OCI-LY1 (cell line): ENCODE results near the gene ST7.

Experiments
- H2AFZ ChIP-seq: fragments of 200-600 bp; sonication (generic), shearing (Covaris generic); 2 replicates; pipeline ENCODE4 v1.6.0; 2014; ENCODE audit warnings: antibody characterized with exemption, mild to moderate bottlenecking, low read length
- H3F3A ChIP-seq: fragments of 200-600 bp; sonication (generic), shearing (Covaris generic); 2 replicates; pipeline ENCODE4 v1.6.0; 2014; ENCODE audit warnings: mild to moderate bottlenecking, antibody characterized with exemption, low read length, moderate library complexity; ENCODE audit not compliant: insufficient read depth
- H3K27ac ChIP-seq: fragments of 200-600 bp; sonication (generic); 2 replicates; pipeline ENCODE4 v1.5.1; 2014; ENCODE audit warnings: low read length, mixed run types, mild to moderate bottlenecking, low read depth; ENCODE audit not compliant: poor library complexity, severe bottlenecking
- H3K27me3 ChIP-seq: fragments of 200-600 bp; sonication (generic); 2 replicates; pipeline ENCODE4 v1.6.0; 2014; ENCODE audit warnings: antibody characterized with exemption, mild to moderate bottlenecking, low read length, moderate library complexity; ENCODE audit not compliant: insufficient read depth
- H3K36me3 ChIP-seq: fragments of 200-600 bp; sonication (generic); 2 replicates; pipeline ENCODE4 v1.6.1; 2014; ENCODE audit warnings: mild to moderate bottlenecking, antibody characterized with exemption, low read length, moderate library complexity, mixed read lengths; ENCODE audit not compliant: insufficient read depth
- H3K4me1 ChIP-seq: fragments of 200-600 bp; sonication (generic); 2 replicates; pipeline ENCODE4 v1.5.1; 2014; ENCODE audit warnings: mild to moderate bottlenecking, low read length, moderate library complexity; ENCODE audit not compliant: insufficient read depth, severe bottlenecking
- H3K4me2 ChIP-seq: fragments of 200-600 bp; sonication (generic), shearing (Covaris generic); 2 replicates; pipeline ENCODE4 v1.6.1; 2014; ENCODE audit warnings: low read length
- H3K4me3 ChIP-seq: fragments of 200-600 bp; sonication (generic); 2 replicates; pipeline ENCODE4 v1.5.1; 2014; ENCODE audit warnings: low read length, low read depth, mild to moderate bottlenecking, mixed read lengths; ENCODE audit not compliant: poor library complexity, severe bottlenecking
- H3K79me2 ChIP-seq: fragments of 200-600 bp; shearing (Covaris generic); 2 replicates; pipeline ENCODE4 v1.6.1; 2016; ENCODE audit warnings: mixed run types, low read length, mixed read lengths; ENCODE audit not compliant: insufficient read depth
- H3K9ac ChIP-seq: fragments of 200-600 bp; sonication (generic), shearing (Covaris generic); 2 replicates; pipeline ENCODE4 v1.6.1; 2014; ENCODE audit warnings: mild to moderate bottlenecking, low read length, mixed read lengths
- H3K9me2 ChIP-seq: fragments of 200-600 bp; sonication (generic), shearing (Covaris generic); 2 replicates; pipeline ENCODE4 v1.6.1; 2014; ENCODE audit warnings: low read depth, mild to moderate bottlenecking, low read length, mixed read lengths
- H3K9me3 ChIP-seq: fragments of 200-600 bp; shearing (Covaris generic); 2 replicates; pipeline ENCODE4 v1.6.1; 2014; ENCODE audit warnings: low read length, mixed read lengths
- H4K20me1 ChIP-seq: fragments of 200-600 bp; sonication (generic), shearing (Covaris generic); 2 replicates; pipeline ENCODE4 v1.6.0; 2016; ENCODE audit warnings: mild to moderate bottlenecking, low read length; ENCODE audit not compliant: insufficient read depth
- EZH2 ChIP-seq: fragments of 200-600 bp; sonication (generic), shearing (Covaris generic); IDR thresholded peaks from 2 replicates; pipeline ENCODE4 v1.8.0; 2017; ENCODE audit warnings: borderline replicate concordance, mixed run types, mild to moderate bottlenecking, antibody characterized with exemption, low read length, moderate library complexity, mixed read lengths
- TF ChIP-seq, protein P1 (sequence below): fragments of 200-600 bp; sonication (generic), shearing (Covaris generic); IDR thresholded peaks from 2 replicates; pipeline ENCODE4 v1.5.1; 2017; ENCODE audit warnings: mild to moderate bottlenecking, antibody characterized with exemption, low read length, moderate library complexity, mixed read lengths

The ST7 gene

DNA sequence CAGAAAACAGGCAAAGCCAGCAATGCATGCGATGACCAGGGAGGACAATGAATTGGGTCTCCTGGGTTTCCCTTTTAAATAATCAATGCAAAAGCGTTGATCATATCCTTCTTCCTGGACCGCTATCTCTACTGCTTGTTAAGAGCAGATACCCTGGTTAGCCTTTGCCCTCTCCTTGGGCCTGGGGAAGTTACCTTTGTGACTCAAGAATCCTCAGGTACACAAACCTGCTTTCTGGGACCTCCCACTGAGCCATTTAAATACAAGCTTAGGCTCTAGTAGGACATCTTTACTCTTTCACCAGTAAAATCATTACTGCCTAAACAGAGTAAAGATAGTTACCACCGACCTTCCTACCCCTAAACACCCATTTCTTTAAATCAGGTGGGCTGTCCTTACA lies 195.7 kb downstream of the ST7 start:
- H3K4me3 ChIP-seq, result no peak overlapping the region
- H3F3A ChIP-seq, result no peaks in the 10 kb centered on the region
- no peaks in the 10 kb centered on the region for H4K20me1 ChIP-seq
- no peak overlapping the region for H3K9ac ChIP-seq
- H3K79me2 ChIP-seq, result no peaks in the 10 kb centered on the region
- no peak for TF ChIP-seq EZH2
- TF ChIP-seq, protein P1, sequence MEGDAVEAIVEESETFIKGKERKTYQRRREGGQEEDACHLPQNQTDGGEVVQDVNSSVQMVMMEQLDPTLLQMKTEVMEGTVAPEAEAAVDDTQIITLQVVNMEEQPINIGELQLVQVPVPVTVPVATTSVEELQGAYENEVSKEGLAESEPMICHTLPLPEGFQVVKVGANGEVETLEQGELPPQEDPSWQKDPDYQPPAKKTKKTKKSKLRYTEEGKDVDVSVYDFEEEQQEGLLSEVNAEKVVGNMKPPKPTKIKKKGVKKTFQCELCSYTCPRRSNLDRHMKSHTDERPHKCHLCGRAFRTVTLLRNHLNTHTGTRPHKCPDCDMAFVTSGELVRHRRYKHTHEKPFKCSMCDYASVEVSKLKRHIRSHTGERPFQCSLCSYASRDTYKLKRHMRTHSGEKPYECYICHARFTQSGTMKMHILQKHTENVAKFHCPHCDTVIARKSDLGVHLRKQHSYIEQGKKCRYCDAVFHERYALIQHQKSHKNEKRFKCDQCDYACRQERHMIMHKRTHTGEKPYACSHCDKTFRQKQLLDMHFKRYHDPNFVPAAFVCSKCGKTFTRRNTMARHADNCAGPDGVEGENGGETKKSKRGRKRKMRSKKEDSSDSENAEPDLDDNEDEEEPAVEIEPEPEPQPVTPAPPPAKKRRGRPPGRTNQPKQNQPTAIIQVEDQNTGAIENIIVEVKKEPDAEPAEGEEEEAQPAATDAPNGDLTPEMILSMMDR, result no peak
- H3K36me3 ChIP-seq, result no peaks in the 10 kb centered on the region
- no peaks in the 10 kb centered on the region for H3K27me3 ChIP-seq
- no peak overlapping the region for H3K4me2 ChIP-seq
- no peak overlapping the region for H2AFZ ChIP-seq
- H3K9me2 ChIP-seq, result no peaks in the 10 kb centered on the region
- H3K4me1 ChIP-seq, result no peaks in the 10 kb centered on the region
- H3K9me3 ChIP-seq, result no peaks in the 10 kb centered on the region
- H3K27ac ChIP-seq, result no peak overlapping the region

DNA sequence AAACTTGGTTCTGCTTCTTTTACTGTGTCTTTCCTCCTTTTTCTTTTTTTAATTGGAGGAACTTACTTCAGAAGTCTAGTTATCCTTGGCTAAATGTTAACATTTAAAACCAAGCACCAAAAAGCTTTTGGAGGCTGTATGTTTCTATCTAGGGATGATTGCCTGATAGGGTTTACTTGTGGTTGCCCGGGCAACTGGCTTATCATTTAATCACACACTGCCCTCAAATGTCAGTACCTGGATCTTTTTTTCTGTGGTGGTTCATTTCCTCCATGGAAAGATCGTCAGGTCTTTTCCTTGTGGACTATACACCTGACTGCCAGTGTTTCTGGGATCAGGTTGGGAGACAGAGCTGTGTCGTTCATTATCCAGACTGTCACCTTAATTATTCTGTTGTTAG lies 196.4 kb downstream of the ST7 start:
- no peak overlapping the region for H3K9ac ChIP-seq
- H3K4me1 ChIP-seq, result no peaks in the 10 kb centered on the region
- no peak overlapping the region for H3K4me3 ChIP-seq
- H3K27ac ChIP-seq, result no peak overlapping the region
- no peaks in the 10 kb centered on the region for H3F3A ChIP-seq
- H3K36me3 ChIP-seq, result no peaks in the 10 kb centered on the region
- H3K9me2 ChIP-seq, result no peaks in the 10 kb centered on the region
- no peak overlapping the region for H3K4me2 ChIP-seq
- no peaks in the 10 kb centered on the region for H3K9me3 ChIP-seq
- H4K20me1 ChIP-seq, result no peaks in the 10 kb centered on the region
- H2AFZ ChIP-seq, result no peak overlapping the region
- H3K79me2 ChIP-seq, result no peaks in the 10 kb centered on the region
- TF ChIP-seq EZH2, result no peak
- TF ChIP-seq, protein P1, result no peak
- no peaks in the 10 kb centered on the region for H3K27me3 ChIP-seq

DNA sequence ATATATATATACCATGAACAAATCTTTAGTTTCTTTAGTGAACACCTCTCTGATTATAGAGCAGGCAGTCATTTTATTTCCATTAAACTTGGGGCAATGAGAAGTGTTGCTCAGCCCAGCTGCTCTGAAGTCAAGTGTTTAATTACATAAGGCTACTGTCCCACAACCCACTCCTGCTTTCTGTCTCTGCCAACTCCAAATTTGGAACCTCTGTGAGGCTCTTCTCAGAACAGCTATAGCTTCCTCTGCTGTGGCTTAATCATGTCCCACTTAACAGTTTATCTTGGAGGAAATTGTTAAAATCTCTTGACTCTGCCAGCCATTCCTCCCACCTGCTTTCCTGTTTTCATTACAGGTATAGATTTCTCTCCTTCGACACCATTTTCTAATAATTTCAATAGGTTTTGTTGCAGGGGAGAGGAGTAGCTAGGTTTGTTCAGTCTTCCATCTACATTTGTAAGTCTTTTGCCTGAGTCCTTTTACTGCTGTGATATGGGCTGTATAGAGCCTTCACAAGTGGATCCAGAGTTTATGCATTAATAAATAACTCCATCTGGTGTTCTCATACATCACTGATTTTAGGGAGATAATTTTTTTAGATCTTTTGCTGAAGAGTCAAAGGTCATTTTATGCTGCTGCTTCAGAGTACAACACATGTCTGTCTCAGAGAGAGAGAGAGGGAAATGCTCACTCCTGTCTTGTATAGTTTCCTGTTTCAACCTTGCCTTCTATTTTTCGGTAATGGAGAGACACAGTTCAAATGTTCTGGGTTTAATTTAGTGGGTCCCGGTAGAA lies 199.1 kb downstream of the ST7 start:
- no peaks in the 10 kb centered on the region for H3K27me3 ChIP-seq
- H4K20me1 ChIP-seq, result no peaks in the 10 kb centered on the region
- TF ChIP-seq, protein P1, result no peak
- TF ChIP-seq EZH2, result no peak
- H2AFZ ChIP-seq, result no peak overlapping the region
- H3K36me3 ChIP-seq, result no peaks in the 10 kb centered on the region
- H3K9me2 ChIP-seq, result no peaks in the 10 kb centered on the region
- H3K4me2 ChIP-seq, result no peak overlapping the region
- no peaks in the 10 kb centered on the region for H3K79me2 ChIP-seq
- H3K9me3 ChIP-seq, result no peaks in the 10 kb centered on the region
- no peaks in the 10 kb centered on the region for H3K4me1 ChIP-seq
- H3F3A ChIP-seq, result no peaks in the 10 kb centered on the region
- no peak overlapping the region for H3K9ac ChIP-seq
- no peak overlapping the region for H3K4me3 ChIP-seq
- no peak overlapping the region for H3K27ac ChIP-seq
